Measurements from ENCODE around the gene SPPL2A. TPM values are rescaled to one million over a fixed set of nuclear protein-coding genes. Genes with fewer than 3 reads are reported as not detected.

SPPL2A gene
- total RNA-seq, 1 experiment from 2014 or later: 34.4 TPM

DNA sequence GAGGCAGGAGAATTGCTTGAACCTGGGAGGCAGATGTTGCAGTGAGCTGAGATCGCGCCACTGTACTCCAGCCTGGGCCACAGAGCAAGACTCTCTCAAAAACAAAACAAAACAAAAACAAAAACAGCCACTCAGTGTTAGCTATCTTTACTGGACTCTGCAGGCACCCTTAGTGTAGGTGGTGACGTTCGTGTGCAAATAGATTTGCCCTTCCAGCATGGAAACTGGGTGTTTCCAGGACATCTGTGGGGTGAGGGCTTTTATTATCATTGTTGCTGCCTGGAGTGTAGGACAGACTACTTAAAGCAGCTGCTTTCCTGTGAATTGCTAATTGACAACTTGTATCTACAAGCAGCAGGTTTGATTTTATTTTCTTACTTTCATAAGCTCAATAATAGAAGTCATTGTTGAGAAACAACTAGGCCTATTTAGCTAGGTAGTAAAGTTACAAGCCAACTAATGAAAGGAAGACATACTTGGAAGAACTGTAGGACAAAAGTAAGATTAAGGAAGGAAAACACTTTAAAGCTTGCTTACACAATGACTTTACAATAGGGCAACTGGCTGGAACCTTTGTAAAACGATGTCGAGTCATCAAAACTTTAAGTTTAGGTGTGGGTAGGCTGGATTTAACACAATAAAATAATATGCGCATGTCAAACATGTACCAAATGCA lies 25.4 kb upstream of the SPPL2A start:
- no peaks in the 10 kb centered on the region for H3K79me2 ChIP-seq (ENCODE audit: low read length)
- ChIA-PET POLR2A (ENCODE audit: unreplicated experiment) (no interaction called here), CTCF (no interaction called here)
- H3K9ac ChIP-seq (ENCODE audit: low read length): no peak overlapping the region
- no peaks in the 10 kb centered on the region for H3K27me3 ChIP-seq (ENCODE audit: low read length)
- no peaks in the 10 kb centered on the region for H3K9me3 ChIP-seq (ENCODE audit: low read length)
- no peaks in the 10 kb centered on the region for H3F3A ChIP-seq (ENCODE audit: low read length, unreplicated experiment)
- H3K9me2 ChIP-seq (replicated peaks; ENCODE audit: low read length): no peaks in the 10 kb centered on the region
- no TSS peak for BruUV-seq (replicated peaks)
- H3K4me3 ChIP-seq (ENCODE audit: low read length): no peak overlapping the region
- TF ChIP-seq EZH2phosphoT487 (IDR thresholded peaks at IDR 0.05; ENCODE audit: borderline replicate concordance, low read length) (no peak), EZH2 (IDR thresholded peaks at IDR 0.05; ENCODE audit: low read length, unreplicated experiment) (no peak)
- TF ChIP-seq, protein P1, sequence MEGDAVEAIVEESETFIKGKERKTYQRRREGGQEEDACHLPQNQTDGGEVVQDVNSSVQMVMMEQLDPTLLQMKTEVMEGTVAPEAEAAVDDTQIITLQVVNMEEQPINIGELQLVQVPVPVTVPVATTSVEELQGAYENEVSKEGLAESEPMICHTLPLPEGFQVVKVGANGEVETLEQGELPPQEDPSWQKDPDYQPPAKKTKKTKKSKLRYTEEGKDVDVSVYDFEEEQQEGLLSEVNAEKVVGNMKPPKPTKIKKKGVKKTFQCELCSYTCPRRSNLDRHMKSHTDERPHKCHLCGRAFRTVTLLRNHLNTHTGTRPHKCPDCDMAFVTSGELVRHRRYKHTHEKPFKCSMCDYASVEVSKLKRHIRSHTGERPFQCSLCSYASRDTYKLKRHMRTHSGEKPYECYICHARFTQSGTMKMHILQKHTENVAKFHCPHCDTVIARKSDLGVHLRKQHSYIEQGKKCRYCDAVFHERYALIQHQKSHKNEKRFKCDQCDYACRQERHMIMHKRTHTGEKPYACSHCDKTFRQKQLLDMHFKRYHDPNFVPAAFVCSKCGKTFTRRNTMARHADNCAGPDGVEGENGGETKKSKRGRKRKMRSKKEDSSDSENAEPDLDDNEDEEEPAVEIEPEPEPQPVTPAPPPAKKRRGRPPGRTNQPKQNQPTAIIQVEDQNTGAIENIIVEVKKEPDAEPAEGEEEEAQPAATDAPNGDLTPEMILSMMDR (conservative IDR thresholded peaks at IDR 0.05; ENCODE audit: low read depth, low read length): no peak
- DNase-seq (no peak), ATAC-seq (no peak; the same call in 1 of the 2 replicates)
- H2AFZ ChIP-seq (ENCODE audit: low read length): no peak overlapping the region
- no peaks in the 10 kb centered on the region for H4K20me1 ChIP-seq (ENCODE audit: low read length)
- no peaks in the 10 kb centered on the region for H3K4me1 ChIP-seq (ENCODE audit: insufficient read depth, low read length)
- H3K36me3 ChIP-seq (ENCODE audit: low read depth, low read length): no peaks in the 10 kb centered on the region
- no peak overlapping the region for H3K27ac ChIP-seq (ENCODE audit: low read length)
- H3K4me2 ChIP-seq (ENCODE audit: low read length): no peak overlapping the region
- intact Hi-C loops (cut with micrococcal nuclease): no loop called here

DNA sequence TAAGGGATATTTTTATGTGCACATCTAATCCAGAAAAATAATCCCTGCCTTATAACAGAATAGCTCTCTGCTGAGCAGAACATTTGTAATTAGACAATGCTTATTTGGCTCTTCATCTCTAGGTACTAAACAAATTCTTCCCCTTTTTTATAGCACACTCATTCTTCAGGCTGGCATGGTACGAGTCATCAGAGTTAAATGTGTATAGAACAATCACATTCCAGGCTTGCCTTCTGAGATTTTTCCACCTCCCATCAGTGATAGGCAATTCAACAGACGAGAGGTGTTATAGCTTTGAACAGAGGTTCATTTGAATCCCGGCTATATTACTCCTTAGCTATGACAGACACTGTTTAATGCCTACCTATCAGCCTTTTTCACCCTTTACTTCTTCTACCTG lies 21.4 kb upstream of the SPPL2A start:
- Histone ChIP-seq H3K27ac (ENCODE audit: low read length) (no peak overlapping the region), H3K9ac (ENCODE audit: low read length) (no peak overlapping the region), H3K4me3 (ENCODE audit: low read length) (no peak overlapping the region), H2AFZ (ENCODE audit: low read length) (no peak overlapping the region), H3K9me2 (replicated peaks; ENCODE audit: low read length) (no peaks in the 10 kb centered on the region), H3K27me3 (ENCODE audit: low read length) (no peaks in the 10 kb centered on the region), H3K9me3 (ENCODE audit: low read length) (no peaks in the 10 kb centered on the region), H4K20me1 (ENCODE audit: low read length) (no peaks in the 10 kb centered on the region), H3K79me2 (ENCODE audit: low read length) (no peaks in the 10 kb centered on the region), H3K4me2 (ENCODE audit: low read length) (no peak overlapping the region), H3F3A (ENCODE audit: low read length, unreplicated experiment) (no peaks in the 10 kb centered on the region), H3K4me1 (ENCODE audit: insufficient read depth, low read length) (no peaks in the 10 kb centered on the region), H3K36me3 (ENCODE audit: low read depth, low read length) (no peaks in the 10 kb centered on the region)
- peak; percentile 26 for DNase-seq
- TF ChIP-seq EZH2phosphoT487 (IDR thresholded peaks at IDR 0.05; ENCODE audit: borderline replicate concordance, low read length) (no peak), EZH2 (IDR thresholded peaks at IDR 0.05; ENCODE audit: low read length, unreplicated experiment) (no peak)
- TF ChIP-seq, protein P1 (conservative IDR thresholded peaks at IDR 0.05; ENCODE audit: low read depth, low read length): no peak
- no peak for ATAC-seq
- intact Hi-C loops (cut with micrococcal nuclease): loop anchor here (2.0 kb wide), 1 partner anchor 20 kb away; no protein-coding TSS in a partner anchor
- ChIA-PET POLR2A (ENCODE audit: unreplicated experiment) (no interaction called here), CTCF (no interaction called here)
- no TSS peak for BruUV-seq (replicated peaks)

DNA sequence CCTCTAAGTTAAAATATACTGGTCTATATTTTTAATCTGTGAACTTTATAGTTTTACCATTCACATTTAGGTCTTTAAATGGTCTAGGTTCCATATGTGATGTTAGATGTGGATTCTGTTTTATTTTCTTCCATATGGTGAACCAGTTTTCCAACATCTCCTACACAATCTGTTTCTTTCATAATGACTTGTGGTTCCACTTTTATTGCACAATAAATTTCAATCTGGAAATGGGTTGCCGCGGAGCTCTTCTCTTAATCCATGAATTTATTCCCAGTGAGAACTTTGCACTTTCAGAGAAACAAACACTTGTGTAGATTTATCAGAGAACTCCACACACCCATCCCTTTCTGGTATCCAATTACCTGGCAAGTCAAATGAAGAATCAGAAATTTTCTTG lies 20.9 kb upstream of the SPPL2A start:
- no peaks in the 10 kb centered on the region for H3K79me2 ChIP-seq (ENCODE audit: low read length)
- no peak for DNase-seq
- no peak overlapping the region for H3K4me2 ChIP-seq (ENCODE audit: low read length)
- ChIA-PET CTCF (no interaction called here), POLR2A (ENCODE audit: unreplicated experiment) (no interaction called here)
- no peak overlapping the region for H3K9ac ChIP-seq (ENCODE audit: low read length)
- TF ChIP-seq EZH2phosphoT487 (IDR thresholded peaks at IDR 0.05; ENCODE audit: borderline replicate concordance, low read length) (no peak), EZH2 (IDR thresholded peaks at IDR 0.05; ENCODE audit: low read length, unreplicated experiment) (no peak)
- TF ChIP-seq, protein P1 (conservative IDR thresholded peaks at IDR 0.05; ENCODE audit: low read depth, low read length): no peak
- no peaks in the 10 kb centered on the region for H4K20me1 ChIP-seq (ENCODE audit: low read length)
- H3K36me3 ChIP-seq (ENCODE audit: low read depth, low read length): no peaks in the 10 kb centered on the region
- no peaks in the 10 kb centered on the region for H3F3A ChIP-seq (ENCODE audit: low read length, unreplicated experiment)
- H3K27ac ChIP-seq (ENCODE audit: low read length): no peak overlapping the region
- intact Hi-C loops (cut with micrococcal nuclease): loop anchor here (2.0 kb wide), 1 partner anchor 20 kb away; no protein-coding TSS in a partner anchor
- no peaks in the 10 kb centered on the region for H3K9me2 ChIP-seq (replicated peaks; ENCODE audit: low read length)
- H3K4me3 ChIP-seq (ENCODE audit: low read length): no peak overlapping the region
- no peaks in the 10 kb centered on the region for H3K27me3 ChIP-seq (ENCODE audit: low read length)
- no TSS peak for BruUV-seq (replicated peaks)
- no peaks in the 10 kb centered on the region for H3K4me1 ChIP-seq (ENCODE audit: insufficient read depth, low read length)
- no peak for ATAC-seq
- H2AFZ ChIP-seq (ENCODE audit: low read length): no peak overlapping the region
- H3K9me3 ChIP-seq (ENCODE audit: low read length): no peaks in the 10 kb centered on the region

Data from PC-3 (cell line).